Skeletal muscle tissue (tissue), 4 donors: ENCODE measurements around the gene CALD1. TPM values are rescaled to one million over a fixed set of nuclear protein-coding genes. Genes with fewer than 3 reads are reported as not detected.

Source experiments
- H3K27ac ChIP-seq: one replicate; pipeline ENCODE4 v1.7.0; 2013; ENCODE audit warnings: mild to moderate bottlenecking, low read depth, low read length, inconsistent platforms
- H3K27me3 ChIP-seq, 3 donors: one replicate each; pipeline ENCODE4 v1.7.0; 2013; ENCODE audit warnings: low read length in 3 of 3; ENCODE audit not compliant: control insufficient read depth in 3 of 3, insufficient read depth in 3 of 3
- H3K36me3 ChIP-seq, 3 donors: one replicate each; pipeline ENCODE4 v1.7.0; 2013; ENCODE audit warnings: low read length in 3 of 3; ENCODE audit not compliant: control insufficient read depth in 3 of 3, insufficient read depth in 3 of 3
- H3K4me1 ChIP-seq, 3 donors: one replicate each; pipeline ENCODE4 v1.7.0; 2013; ENCODE audit warnings: low read length in 3 of 3, mild to moderate bottlenecking in 3 of 3; ENCODE audit not compliant: control insufficient read depth in 3 of 3, insufficient read depth in 3 of 3
- H3K4me3 ChIP-seq, 3 donors: one replicate each; pipeline ENCODE4 v1.7.0; 2013; ENCODE audit warnings: low read length in 3 of 3
- H3K9ac ChIP-seq, 3 donors: one replicate each; pipeline ENCODE4 v1.7.0; 2013; ENCODE audit warnings: low read length in 3 of 3, mild to moderate bottlenecking in 3 of 3, moderate library complexity in 2 of 3, low read depth in 1 of 3
- H3K9me3 ChIP-seq, 3 donors: one replicate each; pipeline ENCODE4 v1.7.0; 2013; ENCODE audit warnings: low read length in 3 of 3; ENCODE audit not compliant: control insufficient read depth in 3 of 3
- total RNA-seq: library from RNA; depleted of rRNA; stranded (reverse); fragments of >200 nt; gene quantifications from one replicate; pipeline ENCODE4 v1.2.3, GENCODE V29; 2014
- donor health status: Osteomylitis.

The CALD1 gene
- total RNA-seq, 1 donor from 2014 or later, result 89.8 TPM

GRCh38 chr7:134925766-134926165, 146.3 kb downstream of the CALD1 start:
- Histone ChIP-seq H3K36me3 (peaks cover 0 to 2% (median 0%) of the 10 kb centered on the region in 3 donors), H3K9ac (no peak overlapping the region), H3K4me1 (no peaks in the 10 kb centered on the region), H3K27me3 (no peaks in the 10 kb centered on the region), H3K27ac (peak overlapping the region; percentile 11), H3K4me3 (no peak overlapping the region), H3K9me3 (no peaks in the 10 kb centered on the region)

GRCh38 chr7:134926396-134926795, 147.0 kb downstream of the CALD1 start:
- Histone ChIP-seq H3K9ac (no peak overlapping the region), H3K27me3 (no peaks in the 10 kb centered on the region), H3K4me3 (no peak overlapping the region), H3K36me3 (peaks cover 0 to 2% (median 0%) of the 10 kb centered on the region in 3 donors), H3K9me3 (no peaks in the 10 kb centered on the region), H3K27ac (no peak overlapping the region), H3K4me1 (no peaks in the 10 kb centered on the region)

GRCh38 chr7:134927076-134927475, 147.6 kb downstream of the CALD1 start:
- no peaks in the 10 kb centered on the region for H3K27me3 ChIP-seq
- H3K27ac ChIP-seq, result no peak overlapping the region
- no peaks in the 10 kb centered on the region for H3K4me1 ChIP-seq
- H3K9ac ChIP-seq, result no peak overlapping the region
- H3K36me3 ChIP-seq, result peaks cover 0 to 2% (median 0%) of the 10 kb centered on the region in 3 donors
- H3K4me3 ChIP-seq, result no peak overlapping the region
- no peaks in the 10 kb centered on the region for H3K9me3 ChIP-seq

- Histone ChIP-seq H3K36me3 (peaks cover 0 to 2% (median 0%) of the 10 kb centered on the region in 3 donors), H3K4me3 (no peak overlapping the region), H3K9ac (no peak overlapping the region), H3K9me3 (no peaks in the 10 kb centered on the region), H3K27ac (no peak overlapping the region), H3K27me3 (no peaks in the 10 kb centered on the region), H3K4me1 (peaks cover 0 to 2% (median 0%) of the 10 kb centered on the region in 3 donors)
These were observed 148.3 kb downstream of the CALD1 start for GRCh38 chr7:134927723-134928122.

- no peak overlapping the region for H3K9ac ChIP-seq
- H3K36me3 ChIP-seq, result peaks cover 0 to 2% (median 0%) of the 10 kb centered on the region in 3 donors
- H3K4me1 ChIP-seq, result peaks cover 0 to 5% (median 0%) of the 10 kb centered on the region in 3 donors
- H3K27ac ChIP-seq, result no peak overlapping the region
- H3K9me3 ChIP-seq, result no peaks in the 10 kb centered on the region
- H3K4me3 ChIP-seq, result no peak overlapping the region
- no peaks in the 10 kb centered on the region for H3K27me3 ChIP-seq
These were observed 149.1 kb downstream of the CALD1 start for GRCh38 chr7:134928554-134928953.

- Histone ChIP-seq H3K9ac (no peak overlapping the region), H3K4me1 (peaks cover 0 to 8% (median 5%) of the 10 kb centered on the region in 3 donors), H3K4me3 (no peak overlapping the region), H3K9me3 (no peaks in the 10 kb centered on the region), H3K36me3 (peaks cover 0 to 2% (median 0%) of the 10 kb centered on the region in 3 donors), H3K27me3 (no peaks in the 10 kb centered on the region), H3K27ac (no peak overlapping the region)
These were observed 152.1 kb downstream of the CALD1 start for GRCh38 chr7:134931487-134931886.

- Histone ChIP-seq H3K36me3 (peaks cover 0 to 2% (median 0%) of the 10 kb centered on the region in 3 donors), H3K27ac (peak overlapping the region; percentile 45), H3K27me3 (no peaks in the 10 kb centered on the region), H3K9me3 (no peaks in the 10 kb centered on the region), H3K4me3 (peak overlapping the region in 1 of 3 donors; percentile 25), H3K4me1 (peaks cover 0 to 8% (median 5%) of the 10 kb centered on the region in 3 donors), H3K9ac (no peak overlapping the region)
These were observed 153.4 kb downstream of the CALD1 start for GRCh38 chr7:134932707-134933370.

GRCh38 chr7:134933460-134934068, 154.1 kb downstream of the CALD1 start:
- no peaks in the 10 kb centered on the region for H3K9me3 ChIP-seq
- no peak overlapping the region for H3K9ac ChIP-seq
- H3K27me3 ChIP-seq, result no peaks in the 10 kb centered on the region
- peak overlapping the region in 1 of 3 donors; percentile 25 for H3K4me3 ChIP-seq
- peak overlapping the region; percentile 45 for H3K27ac ChIP-seq
- peaks cover 3 to 11% (median 5%) of the 10 kb centered on the region in 3 donors for H3K4me1 ChIP-seq
- H3K36me3 ChIP-seq, result peaks cover 0 to 2% (median 0%) of the 10 kb centered on the region in 3 donors

- Histone ChIP-seq H3K4me3 (peak overlapping the region in 1 of 3 donors; percentile 10), H3K9ac (peak overlapping the region in 1 of 3 donors; percentile 60), H3K9me3 (no peaks in the 10 kb centered on the region), H3K27ac (no peak overlapping the region), H3K27me3 (no peaks in the 10 kb centered on the region), H3K36me3 (peaks cover 0 to 3% (median 0%) of the 10 kb centered on the region in 3 donors), H3K4me1 (peaks cover 3 to 11% (median 5%) of the 10 kb centered on the region in 3 donors)
These were observed 156.3 kb downstream of the CALD1 start for GRCh38 chr7:134935701-134936100.

- Histone ChIP-seq H3K27ac (no peak overlapping the region), H3K27me3 (no peaks in the 10 kb centered on the region), H3K4me3 (no peak overlapping the region), H3K9ac (no peak overlapping the region), H3K4me1 (peaks cover 3 to 11% (median 5%) of the 10 kb centered on the region in 3 donors), H3K36me3 (peaks cover 0 to 5% (median 1%) of the 10 kb centered on the region in 3 donors), H3K9me3 (no peaks in the 10 kb centered on the region)
These were observed 157.6 kb downstream of the CALD1 start for GRCh38 chr7:134936893-134937510.
